ENCODE results near the gene FAM124B. TPM values are rescaled to one million over a fixed set of nuclear protein-coding genes. Genes with fewer than 3 reads are reported as not detected.

FAM124B gene
- total and polyA plus RNA-seq, 4 donors = 0.30 to 2.5 (median 0.42) TPM

- TF ChIP-seq REST (IDR thresholded peaks at IDR 0.05) (no peak), EGR1 (IDR thresholded peaks at IDR 0.05; ENCODE audit: low read depth in 2 of 2) (no peak)
Measured at GRCh38 chr2:224436634-224437033, 34.7 kb upstream of the FAM124B start (continued).

GRCh38 chr2:224434618-224435017 is 32.7 kb upstream of the FAM124B start:
- no peak for DNase-seq (ENCODE audit: low spot score)
- no peaks in the 10 kb centered on the region for H3K4me1 ChIP-seq (ENCODE audit: control insufficient read depth in 4 of 4, insufficient read depth in 4 of 4, low read length in 3 of 4)
- H3K27ac ChIP-seq (ENCODE audit: low read depth in 1 of 2, low read length in 2 of 2) = no peak overlapping the region
- H3K27me3 ChIP-seq (ENCODE audit: control insufficient read depth in 4 of 4, insufficient read depth in 4 of 4, low read length in 3 of 4) = no peaks in the 10 kb centered on the region
- WGBS = 76% methylated on average over 4 of the region's 4 CpGs
- TF ChIP-seq MAX (IDR thresholded peaks at IDR 0.05) = no peak
- no peak for TF ChIP-seq RAD21 (IDR thresholded peaks at IDR 0.05)
- TF ChIP-seq FOXA1 (IDR thresholded peaks at IDR 0.05) = no peak
- TF ChIP-seq GABPA (IDR thresholded peaks at IDR 0.05 in 1 of 2, conservative IDR thresholded peaks at IDR 0.05 in 1 of 2) = no peak
- no peak for TF ChIP-seq NR2F2 (IDR thresholded peaks at IDR 0.05)
- TF ChIP-seq ZBTB33 (IDR thresholded peaks at IDR 0.05) = no peak
- TF ChIP-seq YY1 (IDR thresholded peaks at IDR 0.05) = no peak
- TF ChIP-seq SP1 (IDR thresholded peaks at IDR 0.05) = no peak
- no peak for TF ChIP-seq RXRA (IDR thresholded peaks at IDR 0.05)
- TF ChIP-seq CTCF (IDR thresholded peaks at IDR 0.05; ENCODE audit: low read depth, low read length, missing input control) = no peak
- no peak for TF ChIP-seq HNF4G (IDR thresholded peaks at IDR 0.05)
- no peak for TF ChIP-seq HNF4A (conservative IDR thresholded peaks at IDR 0.05)
- TF ChIP-seq EGR1 (IDR thresholded peaks at IDR 0.05; ENCODE audit: low read depth in 2 of 2) = no peak
- TF ChIP-seq ATF3 (IDR thresholded peaks at IDR 0.05) = no peak
- no peak for TF ChIP-seq FOXA2 (IDR thresholded peaks at IDR 0.05)
- H3K36me3 ChIP-seq (ENCODE audit: control insufficient read depth in 4 of 4, insufficient read depth in 3 of 4, low read depth in 1 of 4, low read length in 3 of 4) = no peaks in the 10 kb centered on the region
- no peak overlapping the region for H3K9ac ChIP-seq (ENCODE audit: low read depth in 1 of 2, low read length in 2 of 2)
- H3K4me3 ChIP-seq (ENCODE audit: low read depth in 1 of 3, low read length in 3 of 3) = no peak overlapping the region
- no peaks in the 10 kb centered on the region for H3K9me3 ChIP-seq (ENCODE audit: control insufficient read depth in 4 of 4, low read length in 3 of 4)
